Lower lobe of right lung (tissue), 2 donors: ENCODE data around the gene SRPK1. TPM values are rescaled to one million over a fixed set of nuclear protein-coding genes. Genes with fewer than 3 reads are reported as not detected.

Experiments
- ATAC-seq, 2 donors: fragments of 200-7000 bp; cut with Tn5 transposase; one replicate each; pipeline ENCODE4 v1.9.1; 2020 to 2022; ENCODE audit warnings: mild to moderate bottlenecking in 2 of 2, moderate library complexity in 2 of 2
- DNase-seq: peaks from one replicate; pipeline ENCODE4 v3.0.0-alpha.2; 2020
- H3K27ac ChIP-seq: fragments of 200-600 bp; one replicate; pipeline ENCODE4 v1.8.0; 2022
- H3K27me3 ChIP-seq: fragments of 200-600 bp; one replicate; pipeline ENCODE4 v1.8.0; 2022; ENCODE audit warnings: low read depth
- H3K36me3 ChIP-seq: fragments of 200-600 bp; one replicate; pipeline ENCODE4 v1.8.0; 2022; ENCODE audit warnings: mild to moderate bottlenecking
- H3K4me1 ChIP-seq: fragments of 200-600 bp; one replicate; pipeline ENCODE4 v1.8.0; 2022
- H3K4me3 ChIP-seq: fragments of 200-600 bp; one replicate; pipeline ENCODE4 v1.8.0; 2022; ENCODE audit warnings: mild to moderate bottlenecking
- H3K9me3 ChIP-seq: fragments of 200-600 bp; one replicate; pipeline ENCODE4 v1.8.0; 2022
- CTCF ChIP-seq: fragments of 200-600 bp; IDR thresholded peaks from one replicate; pipeline ENCODE4 v1.8.0; 2022; ENCODE audit warnings: antibody characterized with exemption, mild to moderate bottlenecking
- intact Hi-C: fragments of 100-400 bp; cut with DNase I; formaldehyde crosslinking; loops from one replicate; pipeline ENCODE4 v1.11.0; 2022
- total RNA-seq: library from RNA; stranded (reverse); fragmentation: NEBNext Ultra II Directional; extraction: Animal tissue kit (Norgen Biotek cat#: 25700); gene quantifications from one replicate; pipeline ENCODE4 v1.2.1, GENCODE V29; 2021
- donor health status: DM: no; HTN: yes; CAD: no; lungs with severe emphysema.

Gene SRPK1
- total RNA-seq, 1 donor from 2014 or later: 30.9 TPM

GRCh38 chr6:35797837-35798526, 122.9 kb downstream of the SRPK1 start:
- DNase-seq (no peak), ATAC-seq (peak in 1 of 2 donors; percentile 6)
- intact Hi-C loops: no loop called here
- H3K27ac ChIP-seq: no peak overlapping the region
- no peak overlapping the region for H3K4me3 ChIP-seq
- H3K27me3 ChIP-seq: no peaks in the 10 kb centered on the region
- H3K36me3 ChIP-seq: no peaks in the 10 kb centered on the region
- no peaks in the 10 kb centered on the region for H3K4me1 ChIP-seq
- TF ChIP-seq CTCF: no peak
- no peaks in the 10 kb centered on the region for H3K9me3 ChIP-seq

- Histone ChIP-seq H3K4me3 (no peak overlapping the region), H3K4me1 (no peaks in the 10 kb centered on the region), H3K27ac (no peak overlapping the region), H3K36me3 (no peaks in the 10 kb centered on the region), H3K27me3 (no peaks in the 10 kb centered on the region), H3K9me3 (no peaks in the 10 kb centered on the region)
- ATAC-seq (no peak), DNase-seq (no peak)
- intact Hi-C loops: no loop called here
- no peak for TF ChIP-seq CTCF
Measured at GRCh38 chr6:35796236-35796635, 124.7 kb downstream of the SRPK1 start.

- intact Hi-C loops: no loop called here
- DNase-seq: no peak
- Histone ChIP-seq H3K27me3 (no peaks in the 10 kb centered on the region), H3K36me3 (no peaks in the 10 kb centered on the region), H3K27ac (no peak overlapping the region), H3K4me1 (no peaks in the 10 kb centered on the region), H3K9me3 (no peaks in the 10 kb centered on the region), H3K4me3 (no peak overlapping the region)
- peak in 1 of 2 donors; percentile 28 for ATAC-seq
- TF ChIP-seq CTCF: no peak
Measured at GRCh38 chr6:35795453-35796071, 125.3 kb downstream of the SRPK1 start.

GRCh38 chr6:35794536-35795452, 126.1 kb downstream of the SRPK1 start:
- DNase-seq (no peak), ATAC-seq (peak in 1 of 2 donors; percentile 12)
- Histone ChIP-seq H3K36me3 (no peaks in the 10 kb centered on the region), H3K4me1 (no peaks in the 10 kb centered on the region), H3K9me3 (no peaks in the 10 kb centered on the region), H3K4me3 (no peak overlapping the region), H3K27me3 (no peaks in the 10 kb centered on the region), H3K27ac (no peak overlapping the region)
- no peak for TF ChIP-seq CTCF
- intact Hi-C loops: no loop called here

- no peak overlapping the region for H3K4me3 ChIP-seq
- H3K9me3 ChIP-seq: no peaks in the 10 kb centered on the region
- no peak for DNase-seq
- no peak for ATAC-seq
- no peak for TF ChIP-seq CTCF
- peaks cover 38% of the 10 kb centered on the region for H3K27me3 ChIP-seq
- H3K4me1 ChIP-seq: no peaks in the 10 kb centered on the region
- H3K27ac ChIP-seq: no peak overlapping the region
- no peaks in the 10 kb centered on the region for H3K36me3 ChIP-seq
- intact Hi-C loops: no loop called here
Measured at GRCh38 chr6:35790683-35791082, 130.2 kb downstream of the SRPK1 start.
